ENCODE data around the gene PELI2.

Gene PELI2

DNA sequence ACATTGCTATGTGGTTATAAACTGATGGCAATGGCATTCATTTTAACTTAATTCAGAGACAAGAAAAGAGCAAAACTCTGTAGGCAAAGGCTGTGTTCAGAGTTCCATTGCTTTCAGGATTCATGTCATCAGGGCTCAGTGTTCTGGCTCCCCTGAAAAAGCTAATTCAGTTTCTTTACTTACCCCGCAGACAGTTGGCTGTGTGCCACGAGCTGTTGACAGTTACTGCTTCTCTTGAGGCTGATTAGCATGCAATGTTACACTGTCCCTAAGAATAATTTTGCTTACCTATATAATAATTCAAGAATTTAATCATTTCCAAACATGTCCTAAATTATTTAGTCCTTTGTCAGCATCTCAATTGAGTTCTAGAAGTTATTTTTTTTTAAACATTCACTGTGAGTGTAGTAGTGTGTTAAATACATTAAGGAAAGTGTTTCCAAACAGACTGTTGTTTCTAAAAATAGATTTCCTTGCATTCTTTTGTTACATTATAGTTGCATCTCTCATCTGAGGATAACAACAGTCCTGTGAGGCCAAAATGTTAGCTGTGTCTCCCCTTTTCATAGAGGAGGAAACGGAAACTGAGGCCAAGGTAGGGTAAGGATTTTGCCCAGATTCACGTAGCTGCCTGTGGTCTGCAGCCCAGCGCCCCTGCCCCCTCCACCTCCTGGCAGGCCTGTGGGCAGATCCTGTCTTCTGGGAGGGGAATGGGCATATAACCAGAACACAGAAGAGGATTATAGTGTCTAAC, 98.6 kb downstream of the PELI2 start:
- Histone ChIP-seq H3K4me1 (ENCODE audit: control insufficient read depth in 1 of 2, insufficient read depth in 1 of 2, low read depth in 1 of 2, low read length in 1 of 2) (peaks cover 13 to 23% of the 10 kb centered on the region in 2 experiments), H3K27me3 (no peaks in the 10 kb centered on the region), H3K9me3 (no peaks in the 10 kb centered on the region), H3K4me3 (ENCODE audit: low read depth in 1 of 2, low read length in 1 of 2) (no peak overlapping the region), H3K27ac (peak overlapping the region; percentile 42), H3K36me3 (no peaks in the 10 kb centered on the region)
- TF ChIP-seq, protein P1, sequence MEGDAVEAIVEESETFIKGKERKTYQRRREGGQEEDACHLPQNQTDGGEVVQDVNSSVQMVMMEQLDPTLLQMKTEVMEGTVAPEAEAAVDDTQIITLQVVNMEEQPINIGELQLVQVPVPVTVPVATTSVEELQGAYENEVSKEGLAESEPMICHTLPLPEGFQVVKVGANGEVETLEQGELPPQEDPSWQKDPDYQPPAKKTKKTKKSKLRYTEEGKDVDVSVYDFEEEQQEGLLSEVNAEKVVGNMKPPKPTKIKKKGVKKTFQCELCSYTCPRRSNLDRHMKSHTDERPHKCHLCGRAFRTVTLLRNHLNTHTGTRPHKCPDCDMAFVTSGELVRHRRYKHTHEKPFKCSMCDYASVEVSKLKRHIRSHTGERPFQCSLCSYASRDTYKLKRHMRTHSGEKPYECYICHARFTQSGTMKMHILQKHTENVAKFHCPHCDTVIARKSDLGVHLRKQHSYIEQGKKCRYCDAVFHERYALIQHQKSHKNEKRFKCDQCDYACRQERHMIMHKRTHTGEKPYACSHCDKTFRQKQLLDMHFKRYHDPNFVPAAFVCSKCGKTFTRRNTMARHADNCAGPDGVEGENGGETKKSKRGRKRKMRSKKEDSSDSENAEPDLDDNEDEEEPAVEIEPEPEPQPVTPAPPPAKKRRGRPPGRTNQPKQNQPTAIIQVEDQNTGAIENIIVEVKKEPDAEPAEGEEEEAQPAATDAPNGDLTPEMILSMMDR (IDR thresholded peaks at IDR 0.05), result no peak

GRCh38 chr14:56217380-56218045, 99.3 kb downstream of the PELI2 start:
- H3K9me3 ChIP-seq, result no peaks in the 10 kb centered on the region
- H3K27ac ChIP-seq, result peak overlapping the region; percentile 42
- H3K27me3 ChIP-seq, result no peaks in the 10 kb centered on the region
- H3K4me1 ChIP-seq (ENCODE audit: control insufficient read depth in 1 of 2, insufficient read depth in 1 of 2, low read depth in 1 of 2, low read length in 1 of 2), result peaks cover 13 to 23% of the 10 kb centered on the region in 2 experiments
- H3K4me3 ChIP-seq (ENCODE audit: low read depth in 1 of 2, low read length in 1 of 2), result no peak overlapping the region
- TF ChIP-seq, protein P1 (IDR thresholded peaks at IDR 0.05), result no peak
- no peaks in the 10 kb centered on the region for H3K36me3 ChIP-seq

- H3K4me1 ChIP-seq (ENCODE audit: control insufficient read depth in 1 of 2, insufficient read depth in 1 of 2, low read depth in 1 of 2, low read length in 1 of 2), result peaks cover 13 to 23% of the 10 kb centered on the region in 2 experiments
- no peaks in the 10 kb centered on the region for H3K36me3 ChIP-seq
- TF ChIP-seq, protein P1 (IDR thresholded peaks at IDR 0.05), result no peak
- no peak overlapping the region for H3K27ac ChIP-seq
- no peaks in the 10 kb centered on the region for H3K9me3 ChIP-seq
- no peak overlapping the region for H3K4me3 ChIP-seq (ENCODE audit: low read depth in 1 of 2, low read length in 1 of 2)
- H3K27me3 ChIP-seq, result no peaks in the 10 kb centered on the region
These were observed 101.6 kb downstream of the PELI2 start for GRCh38 chr14:56219666-56220413.

GRCh38 chr14:56221382-56222128, 103.3 kb downstream of the PELI2 start:
- H3K9me3 ChIP-seq, result no peaks in the 10 kb centered on the region
- peaks cover 9 to 19% of the 10 kb centered on the region in 2 experiments for H3K4me1 ChIP-seq (ENCODE audit: control insufficient read depth in 1 of 2, insufficient read depth in 1 of 2, low read depth in 1 of 2, low read length in 1 of 2)
- peaks cover 7% of the 10 kb centered on the region for H3K36me3 ChIP-seq
- H3K27me3 ChIP-seq, result no peaks in the 10 kb centered on the region
- H3K4me3 ChIP-seq (ENCODE audit: low read depth in 1 of 2, low read length in 1 of 2), result no peak overlapping the region
- H3K27ac ChIP-seq, result no peak overlapping the region
- TF ChIP-seq, protein P1 (IDR thresholded peaks at IDR 0.05), result no peak

- H3K36me3 ChIP-seq, result peaks cover 7% of the 10 kb centered on the region
- H3K27ac ChIP-seq, result no peak overlapping the region
- peaks cover 0 to 5% of the 10 kb centered on the region in 2 experiments for H3K4me1 ChIP-seq (ENCODE audit: control insufficient read depth in 1 of 2, insufficient read depth in 1 of 2, low read depth in 1 of 2, low read length in 1 of 2)
- H3K27me3 ChIP-seq, result no peaks in the 10 kb centered on the region
- no peak overlapping the region for H3K4me3 ChIP-seq (ENCODE audit: low read depth in 1 of 2, low read length in 1 of 2)
- TF ChIP-seq, protein P1 (IDR thresholded peaks at IDR 0.05), result no peak
- no peaks in the 10 kb centered on the region for H3K9me3 ChIP-seq
These were observed 106.0 kb downstream of the PELI2 start for GRCh38 chr14:56224229-56224628.
